Neural progenitor cell (in vitro differentiated cells): ENCODE measurements around the gene SLC9A5.

Experiments
- CTCF ChIP-seq: fragments of 200-600 bp; sonication (generic); IDR thresholded peaks from 2 replicates; pipeline ENCODE4 v1.5.1; 2017; ENCODE audit warnings: antibody characterized with exemption, mild to moderate bottlenecking
- EZH2 ChIP-seq: fragments of 200-600 bp; sonication (generic); IDR thresholded peaks from 2 replicates; pipeline ENCODE4 v1.6.1; 2017; ENCODE audit warnings: antibody characterized with exemption, mild to moderate bottlenecking, moderate library complexity
- EZH2phosphoT487 ChIP-seq: fragments of 200-600 bp; sonication (generic); IDR thresholded peaks from 2 replicates; pipeline ENCODE4 v1.6.1; 2017; ENCODE audit warnings: antibody characterized with exemption

GRCh38 chr16:67228905-67229304 is 19.9 kb upstream of the SLC9A5 start:
- TF ChIP-seq CTCF (no peak), EZH2phosphoT487 (no peak), EZH2 (no peak)
